Hepatocyte (in vitro differentiated cells): ENCODE results near the gene VWA7. TPM values are rescaled to one million over a fixed set of nuclear protein-coding genes. Genes with fewer than 3 reads are reported as not detected.

Experiments
- DNase-seq: peaks from one replicate; pipeline ENCODE4 v3.0.0-alpha.2; 2016; ENCODE audit warnings: low spot score
- H2AFZ ChIP-seq: fragments of 200-600 bp; sonication (generic); 2 replicates; pipeline ENCODE4 v1.6.0; 2016; ENCODE audit warnings: antibody characterized with exemption, mild to moderate bottlenecking
- H3K27ac ChIP-seq: fragments of 200-600 bp; sonication (generic); 2 replicates; pipeline ENCODE4 v1.5.1; 2016; ENCODE audit warnings: mild to moderate bottlenecking
- H3K27me3 ChIP-seq: fragments of 200-600 bp; sonication (generic); 2 replicates; pipeline ENCODE4 v1.6.1; 2016
- H3K36me3 ChIP-seq: fragments of 200-600 bp; sonication (generic); replicated peaks from 2 replicates; pipeline ENCODE4 v1.5.1; 2016; ENCODE audit warnings: low read depth; ENCODE audit not compliant: insufficient read depth
- H3K4me1 ChIP-seq: fragments of 200-600 bp; sonication (generic); 2 replicates; pipeline ENCODE4 v1.5.1; 2016; ENCODE audit warnings: mild to moderate bottlenecking, moderate library complexity; ENCODE audit not compliant: insufficient read depth
- H3K4me2 ChIP-seq: fragments of 200-600 bp; sonication (generic); 2 replicates; pipeline ENCODE4 v1.6.0; 2016
- H3K4me3 ChIP-seq: fragments of 200-600 bp; sonication (generic); 2 replicates; pipeline ENCODE4 v1.5.1; 2016; ENCODE audit warnings: mild to moderate bottlenecking
- H3K79me2 ChIP-seq: fragments of 200-600 bp; sonication (generic); 2 replicates; pipeline ENCODE4 v1.6.0; 2017; ENCODE audit warnings: mild to moderate bottlenecking
- H3K9me2 ChIP-seq: fragments of 200-600 bp; sonication (generic); replicated peaks from 2 replicates; pipeline ENCODE4 v1.6.0; 2017; ENCODE audit warnings: mild to moderate bottlenecking; ENCODE audit not compliant: insufficient read depth
- H3K9me3 ChIP-seq: fragments of 200-600 bp; sonication (generic); 2 replicates; pipeline ENCODE4 v1.5.1; 2016; ENCODE audit warnings: low read depth, mild to moderate bottlenecking
- H4K20me1 ChIP-seq: fragments of 200-600 bp; sonication (generic); 2 replicates; pipeline ENCODE4 v1.6.0; 2016; ENCODE audit warnings: mild to moderate bottlenecking; ENCODE audit not compliant: insufficient read depth, poor library complexity, severe bottlenecking
- EZH2 ChIP-seq: fragments of 200-600 bp; sonication (generic); IDR thresholded peaks from 2 replicates; pipeline ENCODE4 v1.6.1; 2016; ENCODE audit warnings: antibody characterized with exemption, mild to moderate bottlenecking, borderline replicate concordance
- EZH2phosphoT487 ChIP-seq: fragments of 200-600 bp; sonication (generic); IDR thresholded peaks from one replicate; pipeline ENCODE4 v1.6.1; 2018; ENCODE audit warnings: antibody characterized with exemption, mild to moderate bottlenecking, low read depth, moderate library complexity; ENCODE audit not compliant: unreplicated experiment, severe bottlenecking
- WGBS: methylation state at CpG from one replicate; pipeline ENCODE4 v1.1.6; 2016; ENCODE audit warnings: low lambda C conversion rate; ENCODE audit errors: missing lambda C conversion rate; 5-methylcytosine and 5-hydroxymethylcytosine counted together
- polyA plus RNA-seq: library from polyadenylated mRNA; unstranded; fragments of >200 nt; fragmentation: Nextera tagmentation; extraction: Ambion mirVana; gene quantifications from 2 replicates; pipeline ENCODE4 v1.2.1, GENCODE V29; 2016
- total RNA-seq: library from RNA; depleted of rRNA; stranded (reverse); fragments of >200 nt; gene quantifications from 2 replicates; pipeline ENCODE4 v1.2.3, GENCODE V29; 2014
- TF ChIP-seq, protein P1 (sequence below): fragments of 200-600 bp; sonication (generic); IDR thresholded peaks from 2 replicates; pipeline ENCODE4 v1.5.1; 2016; ENCODE audit warnings: antibody characterized with exemption, mild to moderate bottlenecking; ENCODE audit not compliant: poor library complexity

Gene VWA7
- total and polyA plus RNA-seq, 2 experiments from 2014 or later: 3.4 to 5.2 TPM

DNA sequence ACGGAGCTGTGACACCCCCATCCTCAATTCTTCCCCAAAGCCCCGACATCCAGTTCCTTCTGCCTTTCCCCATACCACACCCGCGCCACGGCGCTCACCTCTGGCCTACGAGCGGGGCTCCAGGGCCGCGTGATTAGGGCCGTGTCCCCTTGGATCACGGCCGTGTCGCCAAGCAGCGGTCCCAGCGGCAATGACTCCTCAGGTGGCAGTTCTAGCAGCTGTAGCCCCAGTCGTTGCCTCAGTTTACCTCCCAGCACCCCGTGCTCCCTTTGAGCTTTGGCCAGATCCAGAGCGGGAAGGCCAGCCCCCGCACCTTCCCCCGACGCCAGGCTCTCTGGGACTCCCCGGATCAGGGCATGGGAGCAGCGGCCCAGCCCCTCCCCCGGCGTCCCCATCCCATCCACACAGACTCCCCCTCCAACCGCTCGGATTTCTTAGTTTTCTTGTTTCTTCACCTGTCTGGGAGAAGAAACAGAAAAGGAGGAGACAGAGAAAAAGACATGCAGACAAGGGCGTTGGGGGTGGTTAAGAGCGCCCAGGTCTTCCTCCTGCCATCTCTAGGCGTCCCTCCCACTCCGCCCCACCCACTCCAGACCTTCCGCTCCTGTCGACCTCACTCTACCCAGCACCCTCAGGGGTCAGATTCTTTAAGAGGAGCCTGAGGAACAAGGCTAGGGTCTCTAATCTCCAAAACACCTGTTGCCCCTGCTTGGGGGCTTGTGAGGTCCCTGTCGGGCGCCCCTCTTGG lies 48.2 kb downstream of the VWA7 start, which contains the start of gene DDAH2:
Gene DDAH2, minus strand, starts transcription at position 533 of the 748 bp plus-strand sequence. Its CDS starts 138 bp downstream, at position 395.
- no peaks in the 10 kb centered on the region for H3K9me2 ChIP-seq
- no peaks in the 10 kb centered on the region for H3K27me3 ChIP-seq
- peaks cover 12% of the 10 kb centered on the region for H3K4me1 ChIP-seq
- 45% methylated on average over 27 of the region's 36 CpGs for WGBS
- H3K9me3 ChIP-seq: no peaks in the 10 kb centered on the region
- peak within 1 kb of the TSS; percentile 36 for H2AFZ ChIP-seq
- H3K36me3 ChIP-seq: no peaks in the 10 kb centered on the region
- peak within 1 kb of the TSS; percentile 89 for H3K4me3 ChIP-seq
- H3K79me2 ChIP-seq: peaks cover 42% of the 10 kb centered on the region
- peak; percentile 31 for DNase-seq
- no peak for TF ChIP-seq EZH2
- TF ChIP-seq, protein P1, sequence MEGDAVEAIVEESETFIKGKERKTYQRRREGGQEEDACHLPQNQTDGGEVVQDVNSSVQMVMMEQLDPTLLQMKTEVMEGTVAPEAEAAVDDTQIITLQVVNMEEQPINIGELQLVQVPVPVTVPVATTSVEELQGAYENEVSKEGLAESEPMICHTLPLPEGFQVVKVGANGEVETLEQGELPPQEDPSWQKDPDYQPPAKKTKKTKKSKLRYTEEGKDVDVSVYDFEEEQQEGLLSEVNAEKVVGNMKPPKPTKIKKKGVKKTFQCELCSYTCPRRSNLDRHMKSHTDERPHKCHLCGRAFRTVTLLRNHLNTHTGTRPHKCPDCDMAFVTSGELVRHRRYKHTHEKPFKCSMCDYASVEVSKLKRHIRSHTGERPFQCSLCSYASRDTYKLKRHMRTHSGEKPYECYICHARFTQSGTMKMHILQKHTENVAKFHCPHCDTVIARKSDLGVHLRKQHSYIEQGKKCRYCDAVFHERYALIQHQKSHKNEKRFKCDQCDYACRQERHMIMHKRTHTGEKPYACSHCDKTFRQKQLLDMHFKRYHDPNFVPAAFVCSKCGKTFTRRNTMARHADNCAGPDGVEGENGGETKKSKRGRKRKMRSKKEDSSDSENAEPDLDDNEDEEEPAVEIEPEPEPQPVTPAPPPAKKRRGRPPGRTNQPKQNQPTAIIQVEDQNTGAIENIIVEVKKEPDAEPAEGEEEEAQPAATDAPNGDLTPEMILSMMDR: peak; percentile 76
- H4K20me1 ChIP-seq: peaks cover 17% of the 10 kb centered on the region
- H3K27ac ChIP-seq: peak within 1 kb of the TSS; percentile 99
- peak within 1 kb of the TSS; percentile 82 for H3K4me2 ChIP-seq

- Histone ChIP-seq H3K79me2 (peaks cover 33% of the 10 kb centered on the region), H3K4me1 (peaks cover 12% of the 10 kb centered on the region), H4K20me1 (peaks cover 14% of the 10 kb centered on the region), H3K4me3 (peak overlapping the region; percentile 89), H3K36me3 (no peaks in the 10 kb centered on the region), H3K9me2 (no peaks in the 10 kb centered on the region), H3K9me3 (no peaks in the 10 kb centered on the region), H3K27ac (no peak overlapping the region), H3K27me3 (no peaks in the 10 kb centered on the region), H3K4me2 (peak overlapping the region; percentile 82), H2AFZ (no peak overlapping the region)
- TF ChIP-seq EZH2phosphoT487 (no peak), EZH2 (no peak)
- TF ChIP-seq, protein P1: no peak
- WGBS: 94% methylated on average over 39 of the region's 41 CpGs
- DNase-seq: no peak
These were observed 49.1 kb downstream of the VWA7 start for GRCh38 chr6:31727717-31728671.

GRCh38 chr6:31727034-31727716 lies 50.0 kb downstream of the VWA7 start:
- DNase-seq: no peak
- no peak overlapping the region for H3K4me2 ChIP-seq
- H3K9me2 ChIP-seq: no peaks in the 10 kb centered on the region
- H4K20me1 ChIP-seq: peaks cover 14% of the 10 kb centered on the region
- H2AFZ ChIP-seq: no peak overlapping the region
- H3K79me2 ChIP-seq: peaks cover 25% of the 10 kb centered on the region
- no peaks in the 10 kb centered on the region for H3K36me3 ChIP-seq
- TF ChIP-seq EZH2 (no peak), EZH2phosphoT487 (no peak)
- TF ChIP-seq, protein P1: no peak
- H3K27me3 ChIP-seq: no peaks in the 10 kb centered on the region
- H3K27ac ChIP-seq: no peak overlapping the region
- H3K9me3 ChIP-seq: no peaks in the 10 kb centered on the region
- H3K4me3 ChIP-seq: no peak overlapping the region
- 93% methylated on average over 7 of the region's 7 CpGs for WGBS
- H3K4me1 ChIP-seq: peaks cover 12% of the 10 kb centered on the region
